AG10803 (cell line): ENCODE data around the gene COQ7.

ENCODE experiments used
- DNase-seq: peaks from one replicate; pipeline ENCODE4 v3.0.0; 2010; ENCODE audit warnings: low read depth
- H3K4me3 ChIP-seq: 2 replicates; pipeline ENCODE4 v1.5.1; 2011; ENCODE audit warnings: mild to moderate bottlenecking, low read length, control low read depth
- CTCF ChIP-seq: conservative IDR thresholded peaks from 2 replicates; pipeline ENCODE4 v1.5.1; 2011; ENCODE audit warnings: mild to moderate bottlenecking, low read length, control low read depth, inconsistent platforms

The COQ7 gene

GRCh38 chr16:19071811-19072777 is 4.7 kb downstream of the COQ7 start:
- TF ChIP-seq CTCF: peak; percentile 76
- DNase-seq: peak; percentile 54

DNA sequence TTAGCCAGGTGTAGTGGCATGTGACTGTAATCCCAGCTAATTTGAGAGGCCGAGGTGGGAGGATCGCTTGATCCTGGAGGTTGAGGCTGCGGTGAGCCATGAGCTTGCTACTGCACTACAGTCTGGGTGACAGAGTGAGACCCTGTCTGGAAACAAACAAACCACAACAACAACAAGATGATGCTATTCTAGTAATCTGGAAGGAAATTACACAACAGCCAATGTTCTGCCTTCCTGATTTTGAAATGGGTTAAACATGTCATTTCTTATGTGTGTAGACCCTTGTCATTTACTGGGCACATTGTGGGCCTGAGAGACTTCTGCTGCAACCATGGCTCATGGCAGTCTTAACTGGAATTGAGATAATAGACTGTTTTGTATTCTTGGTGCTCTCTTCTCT is 5.9 kb downstream of the COQ7 start:
- no peak for TF ChIP-seq CTCF

More at GRCh38 chr16:19071811-19072777, 4.7 kb downstream of the COQ7 start:
- H3K4me3 ChIP-seq: no peak overlapping the region

GRCh38 chr16:19073863-19074262 is 6.4 kb downstream of the COQ7 start:
- no peak overlapping the region for H3K4me3 ChIP-seq
- no peak for TF ChIP-seq CTCF
- no peak for DNase-seq

More for the DNA sequence above, 5.9 kb downstream of the COQ7 start:
- no peak for DNase-seq
- H3K4me3 ChIP-seq: no peak overlapping the region

- TF ChIP-seq CTCF: no peak
- DNase-seq: no peak
- no peak overlapping the region for H3K4me3 ChIP-seq
Observed at GRCh38 chr16:19075511-19075910, 8.1 kb downstream of the COQ7 start.

GRCh38 chr16:19077879-19078278 is 10.5 kb downstream of the COQ7 start:
- H3K4me3 ChIP-seq: no peak overlapping the region

DNA sequence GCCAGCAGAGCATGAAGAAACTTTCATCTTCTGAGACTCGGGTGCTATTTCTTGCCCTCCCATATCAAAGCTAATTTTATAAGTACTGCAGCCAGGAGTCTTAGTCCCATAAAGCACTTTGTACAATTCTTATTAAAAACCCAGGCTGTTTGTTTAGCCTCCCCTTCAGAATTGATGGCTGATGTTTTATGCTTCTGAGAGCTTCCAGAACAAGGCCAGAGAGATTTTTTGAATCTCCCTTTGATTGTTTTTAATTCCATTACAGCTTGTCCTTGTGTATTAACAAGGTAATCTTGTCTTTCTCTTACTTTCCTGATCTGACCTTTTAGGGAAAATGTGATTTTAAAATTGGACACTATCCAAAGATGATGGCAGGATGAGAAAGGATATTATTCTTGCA is 16.3 kb downstream of the COQ7 start:
- no peak for TF ChIP-seq CTCF
- no peak for DNase-seq
- no peak overlapping the region for H3K4me3 ChIP-seq

More at GRCh38 chr16:19077879-19078278, 10.5 kb downstream of the COQ7 start:
- no peak for DNase-seq
- no peak for TF ChIP-seq CTCF

GRCh38 chr16:19084139-19084538 is 16.7 kb downstream of the COQ7 start:
- no peak for TF ChIP-seq CTCF
- no peak overlapping the region for H3K4me3 ChIP-seq
- no peak for DNase-seq
